GM23338 (cell line): ENCODE measurements around the gene GAB1. TPM values are rescaled to one million over a fixed set of nuclear protein-coding genes. Genes with fewer than 3 reads are reported as not detected.

Source experiments
- ATAC-seq: fragments of 200-7000 bp; cut with Tn5 transposase; 3 replicates; pipeline ENCODE4 v1.9.1; 2020
- DNase-seq: peaks from one replicate; pipeline ENCODE4 v3.0.0-alpha.2; 2015; ENCODE audit warnings: low spot score
- H2AFZ ChIP-seq: fragments of 200-600 bp; sonication (generic); 2 replicates; pipeline ENCODE4 v1.8.0; 2016; ENCODE audit warnings: antibody characterized with exemption, mild to moderate bottlenecking, moderate library complexity
- H3F3A ChIP-seq: fragments of 200-600 bp; sonication (generic); replicated peaks from 2 replicates; pipeline ENCODE4 v1.8.0; 2017; ENCODE audit warnings: antibody characterized with exemption, mixed run types, low read depth
- H3K27ac ChIP-seq: fragments of 200-600 bp; sonication (generic); 2 replicates; pipeline ENCODE4 v1.6.1; 2016; ENCODE audit warnings: low read depth
- H3K27me3 ChIP-seq: fragments of 200-600 bp; sonication (generic); 2 replicates; pipeline ENCODE4 v1.8.0; 2016; ENCODE audit warnings: mild to moderate bottlenecking, mixed run types, moderate library complexity; ENCODE audit not compliant: insufficient read depth
- H3K36me3 ChIP-seq: fragments of 200-600 bp; sonication (generic); 2 replicates; pipeline ENCODE4 v1.8.0; 2016; ENCODE audit warnings: mild to moderate bottlenecking; ENCODE audit not compliant: insufficient read depth
- H3K4me1 ChIP-seq: fragments of 200-600 bp; sonication (generic); 2 replicates; pipeline ENCODE4 v1.8.0; 2016; ENCODE audit warnings: mild to moderate bottlenecking, moderate library complexity; ENCODE audit not compliant: insufficient read depth
- H3K4me2 ChIP-seq: fragments of 200-600 bp; sonication (generic); 2 replicates; pipeline ENCODE4 v1.7.1; 2017; ENCODE audit warnings: mixed run types
- H3K4me3 ChIP-seq: fragments of 200-600 bp; sonication (generic); 2 replicates; pipeline ENCODE4 v1.6.1; 2016; ENCODE audit warnings: mixed run types
- H3K79me2 ChIP-seq: fragments of 200-600 bp; sonication (generic); replicated peaks from 2 replicates; pipeline ENCODE4 v1.8.0; 2017; ENCODE audit warnings: mild to moderate bottlenecking; ENCODE audit not compliant: insufficient read depth
- H3K9me2 ChIP-seq: fragments of 200-600 bp; sonication (generic); 2 replicates; pipeline ENCODE4 v1.8.0; 2017; ENCODE audit not compliant: insufficient read depth
- H4K20me1 ChIP-seq: fragments of 200-600 bp; sonication (generic); replicated peaks from 2 replicates; pipeline ENCODE4 v1.8.0; 2017; ENCODE audit warnings: mild to moderate bottlenecking; ENCODE audit not compliant: insufficient read depth
- H3K27ac Mint-ChIP-seq: 2 replicates; pipeline ENCODE4 v1.8.0; 2020; ENCODE audit warnings: inconsistent platforms, mild to moderate bottlenecking, moderate library complexity, mixed read lengths
- H3K27me3 Mint-ChIP-seq: 3 replicates; pipeline ENCODE4 v1.8.0; 2022; ENCODE audit warnings: low read depth, mild to moderate bottlenecking, moderate library complexity, mixed read lengths, inconsistent platforms; ENCODE audit not compliant: insufficient read depth, poor library complexity
- H3K36me3 Mint-ChIP-seq: 3 replicates; pipeline ENCODE4 v1.8.0; 2021; ENCODE audit warnings: low read depth, mild to moderate bottlenecking, inconsistent platforms, moderate library complexity, mixed read lengths
- H3K4me1 Mint-ChIP-seq: 3 replicates; pipeline ENCODE4 v1.8.0; 2020; ENCODE audit warnings: mild to moderate bottlenecking, inconsistent platforms, mixed read lengths
- H3K4me3 Mint-ChIP-seq: 3 replicates; pipeline ENCODE4 v1.8.0; 2021; ENCODE audit warnings: moderate library complexity, mild to moderate bottlenecking, inconsistent platforms, mixed read lengths
- H3K9me3 Mint-ChIP-seq: 3 replicates; pipeline ENCODE4 v1.8.0; 2020; ENCODE audit warnings: moderate library complexity, mild to moderate bottlenecking, inconsistent platforms, mixed read lengths
- CREB1 ChIP-seq: fragments of 250-450 bp; sonication (Bioruptor Pico); IDR thresholded peaks from 2 replicates; pipeline ENCODE4 v1.5.0; 2020; ENCODE audit warnings: low read depth, mild to moderate bottlenecking, moderate library complexity
- EZH2 ChIP-seq: fragments of 200-600 bp; sonication (generic); IDR thresholded peaks from one replicate; pipeline ENCODE4 v1.8.0; 2017; ENCODE audit warnings: antibody characterized with exemption, mild to moderate bottlenecking, low read depth; ENCODE audit not compliant: unreplicated experiment
- EZH2phosphoT487 ChIP-seq: fragments of 200-600 bp; sonication (generic); IDR thresholded peaks from one replicate; pipeline ENCODE4 v1.8.1; 2018; ENCODE audit warnings: antibody characterized with exemption; ENCODE audit not compliant: unreplicated experiment
- JUNB ChIP-seq: IDR thresholded peaks from one replicate; pipeline ENCODE4 v1.6.1; 2016; ENCODE audit warnings: antibody characterized with exemption; ENCODE audit not compliant: unreplicated experiment
- NANOG ChIP-seq: IDR thresholded peaks from 2 replicates; pipeline ENCODE4 v1.6.1; 2016; ENCODE audit warnings: antibody characterized with exemption, borderline replicate concordance
- ZNF114 ChIP-seq: fragments of 250-450 bp; sonication (Bioruptor Pico); IDR thresholded peaks from 2 replicates; pipeline ENCODE4 v1.5.0; 2020; ENCODE audit warnings: mild to moderate bottlenecking, moderate library complexity
- polyA plus RNA-seq: library from polyadenylated mRNA; unstranded; fragments of >200 nt; fragmentation: Nextera tagmentation; extraction: Ambion mirVana; gene quantifications from 2 replicates; pipeline ENCODE4 v1.2.1, GENCODE V29; 2016
- total RNA-seq: library from RNA; depleted of rRNA; stranded (reverse); fragments of >200 nt; shearing (Covaris generic); gene quantifications from 2 replicates; pipeline ENCODE4 v1.2.3, GENCODE V29; 2014
- TF ChIP-seq, protein P1 (sequence below): fragments of 250-450 bp; sonication (Bioruptor Pico); IDR thresholded peaks from 2 replicates; pipeline ENCODE4 v1.5.0; 2020; ENCODE audit warnings: mild to moderate bottlenecking, moderate library complexity
- TF ChIP-seq, protein P2 (sequence below): IDR thresholded peaks from 2 replicates; pipeline ENCODE4 v1.6.1; 2016; ENCODE audit warnings: antibody characterized with exemption

Gene GAB1
- total and polyA plus RNA-seq, 2 experiments from 2014 or later, result 4.0 to 18.4 TPM

DNA sequence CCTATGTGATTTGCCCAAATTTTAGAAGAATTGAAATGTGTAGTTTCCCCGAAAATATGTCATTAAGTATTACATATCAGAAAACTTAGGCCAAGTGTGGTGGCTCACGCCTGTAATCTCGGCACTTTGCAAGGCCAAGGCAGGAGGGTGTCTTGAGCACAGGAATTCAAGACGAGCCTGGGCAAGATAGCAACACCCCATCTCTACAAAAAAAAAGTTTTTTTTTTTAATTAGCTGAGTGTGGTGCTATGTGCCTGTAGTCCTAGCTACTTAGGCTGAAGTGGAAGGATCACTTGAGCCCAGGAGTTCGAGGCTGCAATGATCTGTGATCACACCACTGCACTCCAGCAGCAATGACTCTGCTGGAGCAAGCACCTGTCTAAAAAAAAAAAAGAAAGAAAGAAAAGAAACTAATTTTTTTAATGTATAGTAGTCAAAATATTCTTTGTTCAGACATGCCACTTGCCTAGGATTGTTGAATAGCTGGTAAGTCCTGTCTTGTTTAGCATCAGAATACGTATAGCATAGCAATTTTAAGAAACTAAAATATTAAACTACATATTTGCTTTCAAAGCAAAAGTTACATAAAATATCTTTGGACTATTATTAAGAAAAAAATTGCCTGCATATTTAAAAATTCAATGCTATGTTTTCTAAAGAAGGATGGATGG is 40.1 kb upstream of the GAB1 start (continued):
- TF ChIP-seq, protein P1, sequence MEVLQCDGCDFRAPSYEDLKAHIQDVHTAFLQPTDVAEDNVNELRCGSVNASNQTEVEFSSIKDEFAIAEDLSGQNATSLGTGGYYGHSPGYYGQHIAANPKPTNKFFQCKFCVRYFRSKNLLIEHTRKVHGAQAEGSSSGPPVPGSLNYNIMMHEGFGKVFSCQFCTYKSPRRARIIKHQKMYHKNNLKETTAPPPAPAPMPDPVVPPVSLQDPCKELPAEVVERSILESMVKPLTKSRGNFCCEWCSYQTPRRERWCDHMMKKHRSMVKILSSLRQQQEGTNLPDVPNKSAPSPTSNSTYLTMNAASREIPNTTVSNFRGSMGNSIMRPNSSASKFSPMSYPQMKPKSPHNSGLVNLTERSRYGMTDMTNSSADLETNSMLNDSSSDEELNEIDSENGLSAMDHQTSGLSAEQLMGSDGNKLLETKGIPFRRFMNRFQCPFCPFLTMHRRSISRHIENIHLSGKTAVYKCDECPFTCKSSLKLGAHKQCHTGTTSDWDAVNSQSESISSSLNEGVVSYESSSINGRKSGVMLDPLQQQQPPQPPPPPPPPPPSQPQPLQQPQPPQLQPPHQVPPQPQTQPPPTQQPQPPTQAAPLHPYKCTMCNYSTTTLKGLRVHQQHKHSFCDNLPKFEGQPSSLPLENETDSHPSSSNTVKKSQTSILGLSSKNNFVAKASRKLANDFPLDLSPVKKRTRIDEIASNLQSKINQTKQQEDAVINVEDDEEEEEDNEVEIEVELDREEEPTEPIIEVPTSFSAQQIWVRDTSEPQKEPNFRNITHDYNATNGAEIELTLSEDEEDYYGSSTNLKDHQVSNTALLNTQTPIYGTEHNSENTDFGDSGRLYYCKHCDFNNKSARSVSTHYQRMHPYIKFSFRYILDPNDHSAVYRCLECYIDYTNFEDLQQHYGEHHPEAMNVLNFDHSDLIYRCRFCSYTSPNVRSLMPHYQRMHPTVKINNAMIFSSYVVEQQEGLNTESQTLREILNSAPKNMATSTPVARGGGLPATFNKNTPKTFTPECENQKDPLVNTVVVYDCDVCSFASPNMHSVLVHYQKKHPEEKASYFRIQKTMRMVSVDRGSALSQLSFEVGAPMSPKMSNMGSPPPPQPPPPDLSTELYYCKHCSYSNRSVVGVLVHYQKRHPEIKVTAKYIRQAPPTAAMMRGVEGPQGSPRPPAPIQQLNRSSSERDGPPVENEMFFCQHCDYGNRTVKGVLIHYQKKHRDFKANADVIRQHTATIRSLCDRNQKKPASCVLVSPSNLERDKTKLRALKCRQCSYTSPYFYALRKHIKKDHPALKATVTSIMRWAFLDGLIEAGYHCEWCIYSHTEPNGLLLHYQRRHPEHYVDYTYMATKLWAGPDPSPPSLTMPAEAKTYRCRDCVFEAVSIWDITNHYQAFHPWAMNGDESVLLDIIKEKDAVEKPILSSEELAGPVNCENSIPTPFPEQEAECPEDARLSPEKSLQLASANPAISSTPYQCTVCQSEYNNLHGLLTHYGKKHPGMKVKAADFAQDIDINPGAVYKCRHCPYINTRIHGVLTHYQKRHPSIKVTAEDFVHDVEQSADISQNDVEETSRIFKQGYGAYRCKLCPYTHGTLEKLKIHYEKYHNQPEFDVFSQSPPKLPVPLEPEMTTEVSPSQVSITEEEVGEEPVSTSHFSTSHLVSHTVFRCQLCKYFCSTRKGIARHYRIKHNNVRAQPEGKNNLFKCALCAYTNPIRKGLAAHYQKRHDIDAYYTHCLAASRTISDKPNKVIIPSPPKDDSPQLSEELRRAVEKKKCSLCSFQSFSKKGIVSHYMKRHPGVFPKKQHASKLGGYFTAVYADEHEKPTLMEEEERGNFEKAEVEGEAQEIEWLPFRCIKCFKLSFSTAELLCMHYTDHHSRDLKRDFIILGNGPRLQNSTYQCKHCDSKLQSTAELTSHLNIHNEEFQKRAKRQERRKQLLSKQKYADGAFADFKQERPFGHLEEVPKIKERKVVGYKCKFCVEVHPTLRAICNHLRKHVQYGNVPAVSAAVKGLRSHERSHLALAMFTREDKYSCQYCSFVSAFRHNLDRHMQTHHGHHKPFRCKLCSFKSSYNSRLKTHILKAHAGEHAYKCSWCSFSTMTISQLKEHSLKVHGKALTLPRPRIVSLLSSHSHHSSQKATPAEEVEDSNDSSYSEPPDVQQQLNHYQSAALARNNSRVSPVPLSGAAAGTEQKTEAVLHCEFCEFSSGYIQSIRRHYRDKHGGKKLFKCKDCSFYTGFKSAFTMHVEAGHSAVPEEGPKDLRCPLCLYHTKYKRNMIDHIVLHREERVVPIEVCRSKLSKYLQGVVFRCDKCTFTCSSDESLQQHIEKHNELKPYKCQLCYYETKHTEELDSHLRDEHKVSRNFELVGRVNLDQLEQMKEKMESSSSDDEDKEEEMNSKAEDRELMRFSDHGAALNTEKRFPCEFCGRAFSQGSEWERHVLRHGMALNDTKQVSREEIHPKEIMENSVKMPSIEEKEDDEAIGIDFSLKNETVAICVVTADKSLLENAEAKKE (CRISPR knock-in tag), result no peak
- TF ChIP-seq JUNB (no peak), EZH2phosphoT487 (no peak), NANOG (no peak), ZNF114 (no peak)

DNA sequence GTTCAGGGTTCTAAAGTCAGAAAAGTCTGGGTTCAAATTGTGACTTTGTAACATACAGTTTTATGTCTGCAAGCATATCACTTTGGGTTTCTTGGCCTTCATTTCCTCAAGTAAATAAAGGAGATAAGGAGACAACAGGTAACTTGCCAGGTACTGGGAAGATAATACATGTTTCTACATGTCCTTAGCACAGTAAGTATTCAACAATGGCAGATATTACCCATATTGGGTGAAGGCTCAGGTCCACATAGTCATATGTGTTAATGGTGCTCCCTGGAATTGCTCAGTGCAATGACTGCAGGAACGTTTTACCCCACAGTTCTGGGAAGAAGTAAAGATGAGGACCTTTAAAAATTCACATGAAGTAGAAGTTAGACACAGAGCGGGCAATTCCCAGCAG is 35.8 kb upstream of the GAB1 start:
- Mint-ChIP-seq H3K36me3 (no peaks in the 10 kb centered on the region), H3K4me3 (no peak overlapping the region), H3K4me1 (peaks cover 7% of the 10 kb centered on the region), H3K27ac (no peak overlapping the region), H3K9me3 (no peaks in the 10 kb centered on the region), H3K27me3 (no peaks in the 10 kb centered on the region)
- peak overlapping the region; percentile 80; the same call in 1 of the 2 replicates for H2AFZ ChIP-seq
- ATAC-seq, result no peak
- H3F3A ChIP-seq, result no peaks in the 10 kb centered on the region
- DNase-seq, result no peak
- no peak overlapping the region for H3K4me3 ChIP-seq
- peaks cover 9% of the 10 kb centered on the region; the same call in 1 of the 2 replicates for H3K4me1 ChIP-seq
- no peak overlapping the region for H3K4me2 ChIP-seq
- peaks cover 4% of the 10 kb centered on the region; the same call in 1 of the 2 replicates for H3K9me2 ChIP-seq
- H4K20me1 ChIP-seq, result no peaks in the 10 kb centered on the region
- no peaks in the 10 kb centered on the region for H3K79me2 ChIP-seq
- no peaks in the 10 kb centered on the region for H3K27me3 ChIP-seq
- H3K27ac ChIP-seq, result no peak overlapping the region
- no peaks in the 10 kb centered on the region for H3K36me3 ChIP-seq
- TF ChIP-seq NANOG (no peak), EZH2phosphoT487 (no peak), CREB1 (CRISPR knock-in tag) (no peak), EZH2 (no peak)
- TF ChIP-seq, protein P1 (CRISPR knock-in tag), result no peak
- TF ChIP-seq, protein P2, sequence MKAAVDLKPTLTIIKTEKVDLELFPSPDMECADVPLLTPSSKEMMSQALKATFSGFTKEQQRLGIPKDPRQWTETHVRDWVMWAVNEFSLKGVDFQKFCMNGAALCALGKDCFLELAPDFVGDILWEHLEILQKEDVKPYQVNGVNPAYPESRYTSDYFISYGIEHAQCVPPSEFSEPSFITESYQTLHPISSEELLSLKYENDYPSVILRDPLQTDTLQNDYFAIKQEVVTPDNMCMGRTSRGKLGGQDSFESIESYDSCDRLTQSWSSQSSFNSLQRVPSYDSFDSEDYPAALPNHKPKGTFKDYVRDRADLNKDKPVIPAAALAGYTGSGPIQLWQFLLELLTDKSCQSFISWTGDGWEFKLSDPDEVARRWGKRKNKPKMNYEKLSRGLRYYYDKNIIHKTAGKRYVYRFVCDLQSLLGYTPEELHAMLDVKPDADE, result no peak
